AG08396 (cell line): ENCODE data around the gene SELENON.

Experiments
- DNase-seq: peaks from one replicate; pipeline ENCODE4 v3.0.0; 2012; ENCODE audit warnings: low spot score, mixed read lengths

SELENON gene, protein sequence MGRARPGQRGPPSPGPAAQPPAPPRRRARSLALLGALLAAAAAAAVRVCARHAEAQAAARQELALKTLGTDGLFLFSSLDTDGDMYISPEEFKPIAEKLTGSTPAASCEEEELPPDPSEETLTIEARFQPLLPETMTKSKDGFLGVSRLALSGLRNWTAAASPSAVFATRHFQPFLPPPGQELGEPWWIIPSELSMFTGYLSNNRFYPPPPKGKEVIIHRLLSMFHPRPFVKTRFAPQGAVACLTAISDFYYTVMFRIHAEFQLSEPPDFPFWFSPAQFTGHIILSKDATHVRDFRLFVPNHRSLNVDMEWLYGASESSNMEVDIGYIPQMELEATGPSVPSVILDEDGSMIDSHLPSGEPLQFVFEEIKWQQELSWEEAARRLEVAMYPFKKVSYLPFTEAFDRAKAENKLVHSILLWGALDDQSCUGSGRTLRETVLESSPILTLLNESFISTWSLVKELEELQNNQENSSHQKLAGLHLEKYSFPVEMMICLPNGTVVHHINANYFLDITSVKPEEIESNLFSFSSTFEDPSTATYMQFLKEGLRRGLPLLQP

DNA sequence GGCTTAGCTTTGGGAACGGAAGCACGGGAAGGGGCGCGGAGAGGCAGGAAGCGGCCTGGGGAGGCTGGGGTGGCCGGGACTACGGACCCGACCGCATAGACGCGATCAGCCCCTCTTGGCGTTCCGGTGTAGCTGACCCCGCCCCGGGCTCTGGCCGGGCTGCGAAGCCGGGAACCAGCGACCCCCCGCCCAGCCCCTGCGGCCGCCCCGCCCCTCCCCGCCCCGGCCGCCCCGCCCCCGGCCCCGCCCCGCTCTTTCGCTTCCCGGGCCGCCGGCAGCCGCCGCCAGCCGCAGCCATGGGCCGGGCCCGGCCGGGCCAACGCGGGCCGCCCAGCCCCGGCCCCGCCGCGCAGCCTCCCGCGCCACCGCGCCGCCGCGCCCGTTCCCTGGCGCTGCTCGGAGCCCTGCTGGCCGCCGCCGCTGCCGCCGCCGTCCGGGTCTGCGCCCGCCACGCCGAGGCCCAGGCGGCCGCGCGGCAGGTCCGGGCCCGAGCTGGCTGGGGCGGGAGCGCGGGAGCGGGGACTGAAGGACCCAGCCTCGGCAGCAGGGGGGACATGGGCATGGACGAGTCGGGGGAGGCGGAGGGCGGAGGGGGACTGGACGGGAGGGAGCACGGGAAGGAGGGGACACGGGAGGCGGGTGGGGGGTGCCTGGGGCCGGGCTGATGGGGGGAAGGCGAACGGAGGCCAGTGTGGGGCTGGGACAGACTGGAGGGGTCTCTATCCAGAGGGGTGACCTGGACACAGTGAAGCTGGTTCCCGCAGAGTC, at the start of gene SELENON:
Gene SELENON, plus strand, starts transcription at position 259 of the 768 bp plus-strand sequence. Its CDS starts 38 bp downstream, at position 297.
- peak; percentile 87 for DNase-seq

DNA sequence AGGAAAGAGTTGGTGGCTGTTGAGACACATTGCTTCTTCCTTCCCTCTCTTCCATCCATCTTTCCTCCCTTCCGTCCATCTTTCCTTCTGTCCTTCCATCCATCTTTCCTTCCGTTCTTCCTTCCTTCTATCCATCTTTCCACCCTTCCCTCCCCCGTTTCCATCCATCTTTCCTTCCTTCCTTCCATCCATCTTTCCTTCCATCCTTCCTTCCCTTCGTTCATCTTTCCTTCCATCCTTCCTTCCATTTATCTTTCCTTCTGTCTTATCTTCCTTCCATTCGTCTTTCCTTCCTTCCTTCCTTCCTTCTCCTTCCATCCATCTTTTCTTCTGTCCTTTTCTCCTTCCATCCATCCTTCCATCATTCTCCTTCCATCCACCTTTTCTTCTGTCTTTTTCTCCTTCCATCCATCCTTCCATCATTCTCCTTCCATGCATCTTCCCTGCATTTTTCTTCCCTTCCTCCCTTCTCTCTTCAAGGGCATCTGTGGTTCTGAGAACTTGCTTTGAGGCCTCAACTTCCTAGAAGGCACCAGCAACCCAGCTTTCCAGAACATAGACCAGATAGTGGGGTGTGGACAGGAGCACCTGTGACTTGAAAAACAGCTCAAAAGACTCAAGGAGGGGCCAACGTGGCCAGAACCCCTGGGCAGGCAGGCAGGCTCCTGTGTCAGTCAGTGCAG, 48.9 kb upstream of the SELENON start:
- no peak for DNase-seq

DNA sequence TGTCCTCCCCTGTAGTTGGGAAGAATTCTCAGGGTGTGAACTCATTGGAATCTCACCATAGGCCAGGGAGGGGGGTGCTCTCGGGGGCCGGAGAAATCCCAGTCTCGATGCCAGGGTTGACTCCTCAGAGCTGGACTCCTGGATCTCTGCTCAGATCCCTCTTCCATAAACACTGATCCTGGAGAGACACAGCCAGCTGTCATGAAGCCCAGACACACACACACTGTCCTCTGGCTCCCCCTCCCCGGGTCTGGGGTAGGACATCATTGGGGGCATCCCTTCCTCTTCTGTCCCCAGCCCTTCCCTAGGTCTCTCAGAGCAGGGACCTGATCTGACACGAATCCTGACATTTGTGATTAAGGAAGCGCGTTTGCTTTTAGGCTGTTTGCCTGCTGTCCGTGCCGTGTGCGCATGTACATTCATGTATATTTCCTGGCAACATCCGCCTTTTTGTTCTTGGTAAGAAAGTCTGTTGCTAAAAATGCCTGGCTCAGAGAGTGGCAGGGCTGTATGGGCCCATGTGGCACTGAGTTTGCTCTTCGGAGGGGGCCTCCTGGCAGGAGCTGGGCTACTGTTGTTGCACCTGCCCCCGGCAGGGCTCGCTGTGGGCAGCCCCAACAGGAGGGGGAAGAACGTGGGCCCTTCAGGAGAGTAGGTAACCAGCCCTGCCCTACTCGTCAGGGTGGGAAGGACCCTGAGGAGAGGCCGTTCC, 45.4 kb upstream of the SELENON start:
- DNase-seq, result no peak

DNA sequence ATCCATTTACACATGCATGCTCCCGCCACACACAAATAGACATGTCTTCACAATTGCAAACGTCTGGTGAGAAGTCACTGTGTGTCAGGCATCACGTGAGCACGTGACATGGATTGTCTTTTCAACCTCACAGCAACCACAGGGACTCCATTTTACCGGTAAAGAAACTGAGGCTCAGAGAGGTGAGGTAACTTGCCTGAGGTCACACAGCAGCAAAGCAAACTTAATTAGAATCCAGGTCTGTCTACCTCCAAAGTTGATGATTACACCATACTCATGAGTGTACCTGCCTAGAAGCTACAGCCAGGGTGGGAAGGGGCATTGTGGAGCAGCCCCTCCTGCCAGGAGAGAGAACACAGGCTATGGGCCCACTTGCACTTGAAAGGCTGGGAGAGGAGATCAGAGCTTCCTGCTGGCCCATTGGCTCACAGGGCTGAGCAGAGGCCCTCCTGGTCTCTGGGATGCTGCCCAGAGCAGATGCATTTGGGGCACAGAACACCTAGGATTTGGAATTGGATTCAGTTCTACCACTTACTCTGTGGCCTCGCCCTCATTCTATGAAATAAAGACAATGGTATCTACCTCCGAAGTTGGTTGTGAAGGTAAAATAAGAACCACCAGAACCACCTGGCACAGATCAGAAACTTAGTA, 44.4 kb upstream of the SELENON start:
- no peak for DNase-seq

DNA sequence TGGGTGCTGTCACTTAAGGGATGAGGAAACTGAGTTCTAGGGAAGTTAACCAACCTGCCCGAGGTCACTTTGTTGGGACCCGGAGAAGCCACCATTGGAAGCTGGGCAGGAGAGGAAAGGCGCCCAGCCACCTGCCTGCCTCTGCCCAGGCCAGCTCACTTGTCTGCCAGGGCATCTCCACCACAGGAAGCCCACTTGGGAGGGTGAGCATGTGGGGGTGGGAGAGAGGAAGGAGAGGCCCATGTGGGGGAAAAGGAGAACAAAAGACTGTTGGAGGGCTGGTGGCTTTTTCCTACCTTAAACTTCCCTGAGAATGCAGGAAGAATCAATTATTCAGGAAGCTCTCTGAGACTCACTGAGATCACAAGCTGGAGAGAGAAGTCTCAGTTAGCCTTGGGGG, 43.8 kb upstream of the SELENON start:
- DNase-seq, result no peak

DNA sequence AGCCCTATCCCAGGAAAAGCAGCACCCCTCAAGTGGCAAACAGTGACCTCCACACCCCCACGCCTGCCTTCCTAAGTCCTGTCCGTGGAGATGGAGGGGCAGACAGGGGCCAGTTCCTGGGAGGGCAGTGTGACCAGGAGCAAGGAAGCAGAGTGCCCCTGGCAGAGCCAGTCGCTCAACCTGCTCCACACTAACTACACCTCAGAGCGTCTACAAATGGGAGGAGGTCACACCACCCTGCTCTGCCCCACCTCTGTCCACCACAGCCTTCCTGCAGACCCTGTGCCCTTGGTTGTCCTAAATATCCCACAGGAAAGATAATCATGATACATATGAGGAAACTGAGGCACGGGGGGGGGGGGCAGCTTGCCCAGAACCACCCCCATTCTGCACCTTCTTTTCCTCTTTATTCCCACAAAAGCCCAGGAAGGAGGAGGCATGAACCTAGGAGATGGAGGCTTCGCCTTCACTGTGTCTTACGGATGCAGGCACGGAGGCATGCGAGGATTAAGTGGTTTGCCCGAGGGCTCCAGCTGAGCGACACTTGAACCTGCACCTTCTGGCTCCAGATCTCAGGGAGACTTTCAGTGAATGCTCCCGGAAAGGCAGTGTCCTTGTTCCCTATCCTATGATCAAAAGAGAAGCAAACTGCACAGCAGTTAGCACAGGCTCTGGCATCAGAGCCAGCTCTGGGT, 42.7 kb upstream of the SELENON start:
- DNase-seq, result no peak

DNA sequence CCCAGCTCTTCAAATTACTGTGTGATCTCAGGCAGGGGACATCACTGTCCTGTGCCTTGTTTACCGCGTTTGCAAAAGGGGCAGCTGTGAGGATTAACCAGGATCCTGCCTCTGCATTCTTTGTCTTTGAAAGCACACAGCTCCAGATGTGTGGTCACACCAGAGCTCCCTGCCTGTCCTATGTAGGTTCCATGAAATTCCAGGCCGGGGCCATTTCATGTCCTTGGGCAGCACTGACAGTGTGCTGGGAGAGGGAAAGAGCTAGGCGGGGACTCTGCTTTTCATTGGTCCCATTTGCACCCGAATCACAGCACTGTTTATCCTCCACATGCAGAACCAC, 42.2 kb upstream of the SELENON start:
- DNase-seq, result no peak

DNA sequence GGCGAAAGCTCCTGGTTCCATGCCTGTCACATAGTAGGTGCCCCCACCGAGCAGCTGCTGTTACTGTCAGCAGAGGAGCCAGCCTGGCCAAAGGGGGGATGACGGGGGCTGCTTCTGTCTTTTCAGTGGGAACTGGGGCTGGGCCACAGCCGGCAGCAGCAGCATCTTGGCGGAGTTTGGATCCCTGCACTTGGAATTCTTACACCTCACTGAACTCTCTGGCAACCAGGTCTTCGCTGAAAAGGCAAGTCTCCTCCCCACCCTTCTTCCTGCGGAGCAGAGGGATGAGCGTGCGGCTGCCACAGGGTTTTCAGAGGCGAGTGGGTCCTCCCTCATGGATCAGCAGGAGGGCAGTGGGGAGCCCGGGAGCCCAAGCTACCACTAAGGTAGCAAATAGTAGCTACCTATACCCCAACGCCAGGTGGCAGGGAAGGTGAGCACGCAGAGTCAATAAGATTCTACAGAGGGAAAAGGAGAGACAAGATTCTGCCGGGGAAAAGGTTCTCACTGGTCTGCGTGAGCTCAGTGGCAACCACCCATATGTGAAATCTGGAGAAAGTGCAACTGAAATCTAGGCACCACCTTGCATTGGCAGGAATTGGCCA, 41.4 kb upstream of the SELENON start:
- DNase-seq, result no peak

DNA sequence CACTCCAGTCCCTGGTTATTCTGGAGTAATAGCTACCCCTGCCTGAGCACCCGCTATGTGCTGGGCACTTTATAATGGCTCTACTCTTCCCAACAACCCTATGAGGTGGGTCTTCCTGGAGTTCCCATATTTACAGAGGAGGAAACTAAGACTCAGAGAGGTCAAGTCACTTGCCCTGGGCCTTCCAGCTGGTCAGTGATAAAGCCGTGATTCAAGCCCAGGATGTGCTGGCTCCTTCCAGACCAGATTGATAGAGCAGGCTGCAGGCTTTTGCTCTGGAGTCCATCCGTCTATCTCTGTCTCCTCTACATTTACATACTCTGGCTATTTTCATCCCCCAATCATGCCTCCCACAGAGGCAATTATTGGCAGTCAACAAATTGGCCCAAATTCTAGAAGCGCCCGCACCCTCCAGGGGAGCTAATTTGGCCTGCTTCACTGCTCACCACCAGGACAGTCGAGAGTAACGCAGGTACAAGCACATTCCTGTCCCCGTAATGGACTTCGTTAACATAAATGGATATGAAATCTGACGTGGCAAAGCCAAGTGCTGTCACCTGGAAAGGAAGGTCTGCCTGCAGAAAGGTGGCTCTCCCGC, 39.8 kb upstream of the SELENON start:
- DNase-seq, result no peak

DNA sequence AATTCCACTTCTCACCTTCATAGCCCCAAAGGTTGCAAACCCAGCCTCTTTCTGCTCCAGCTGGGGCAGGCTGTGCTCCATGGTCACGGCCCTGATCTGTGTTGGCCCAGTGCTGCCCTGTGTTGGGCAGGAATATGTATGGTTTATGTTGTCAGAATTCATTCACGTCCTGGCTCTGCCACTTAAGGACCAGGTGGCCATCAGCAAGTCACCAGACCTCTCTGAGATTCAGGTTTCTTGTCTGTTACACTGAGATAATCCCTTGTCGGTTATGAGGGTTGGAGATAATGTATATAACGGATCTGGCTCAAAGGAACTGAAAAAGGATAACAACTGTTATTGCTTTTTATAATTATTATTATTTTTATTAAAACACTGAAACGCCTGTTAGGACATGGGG, 39.1 kb upstream of the SELENON start:
- no peak for DNase-seq

DNA sequence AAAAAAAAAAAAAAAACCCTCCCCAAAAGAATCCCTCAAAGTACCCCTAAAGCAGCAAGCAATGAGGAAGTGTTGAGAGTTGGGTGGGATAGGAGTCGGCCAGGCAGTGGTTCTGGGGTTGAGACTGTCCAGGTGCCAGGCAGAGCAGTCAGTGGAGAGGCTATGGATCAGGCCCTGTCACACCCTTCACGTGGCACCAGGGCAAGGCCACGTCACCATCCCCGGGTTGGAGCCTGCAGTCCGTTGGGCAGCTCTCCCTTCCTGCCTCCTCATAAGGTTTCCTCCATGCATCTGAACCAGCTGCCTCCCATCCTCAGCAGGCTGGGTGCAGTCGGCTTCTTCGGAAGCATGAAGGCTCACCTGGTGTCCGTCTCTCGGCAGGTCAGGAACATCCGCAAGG, 36.5 kb upstream of the SELENON start:
- no peak for DNase-seq

DNA sequence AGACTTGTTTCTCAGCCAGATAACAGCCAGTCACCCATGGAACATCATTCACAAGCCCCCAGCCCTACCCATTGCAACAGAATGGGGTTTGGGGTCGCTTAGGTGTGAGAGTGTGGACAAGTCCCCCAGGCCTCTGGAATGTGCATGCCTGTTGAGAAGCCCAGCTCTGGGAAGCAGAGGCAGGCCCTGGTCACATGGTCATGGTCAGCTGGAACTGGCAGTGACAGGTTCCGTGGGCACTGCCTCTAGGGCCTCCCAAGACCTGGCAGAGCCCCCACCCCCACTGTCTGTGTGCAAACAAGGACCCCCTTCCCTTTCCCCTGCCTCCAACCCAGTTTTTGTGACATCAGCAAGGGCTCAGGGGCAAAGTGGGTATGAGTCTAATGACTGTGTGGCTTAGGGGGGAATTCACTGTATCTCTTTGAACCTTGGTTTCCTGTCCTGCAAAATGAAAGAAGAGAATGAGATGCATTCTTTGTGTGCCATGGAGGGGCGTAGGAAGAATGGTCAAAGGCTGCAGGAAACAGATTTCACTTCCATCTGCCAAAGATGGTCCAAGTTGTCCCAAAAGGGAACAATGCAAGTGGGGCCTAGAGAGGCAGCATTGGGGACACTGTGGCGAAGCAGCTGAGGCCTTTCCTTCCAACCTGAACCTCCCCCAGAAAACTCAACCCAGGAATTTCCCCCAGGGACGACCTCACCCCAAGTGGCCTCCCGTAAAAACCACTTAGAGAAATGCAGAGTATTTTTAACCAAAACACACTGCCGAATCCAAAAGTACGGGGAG, 34.7 kb upstream of the SELENON start:
- no peak for DNase-seq

DNA sequence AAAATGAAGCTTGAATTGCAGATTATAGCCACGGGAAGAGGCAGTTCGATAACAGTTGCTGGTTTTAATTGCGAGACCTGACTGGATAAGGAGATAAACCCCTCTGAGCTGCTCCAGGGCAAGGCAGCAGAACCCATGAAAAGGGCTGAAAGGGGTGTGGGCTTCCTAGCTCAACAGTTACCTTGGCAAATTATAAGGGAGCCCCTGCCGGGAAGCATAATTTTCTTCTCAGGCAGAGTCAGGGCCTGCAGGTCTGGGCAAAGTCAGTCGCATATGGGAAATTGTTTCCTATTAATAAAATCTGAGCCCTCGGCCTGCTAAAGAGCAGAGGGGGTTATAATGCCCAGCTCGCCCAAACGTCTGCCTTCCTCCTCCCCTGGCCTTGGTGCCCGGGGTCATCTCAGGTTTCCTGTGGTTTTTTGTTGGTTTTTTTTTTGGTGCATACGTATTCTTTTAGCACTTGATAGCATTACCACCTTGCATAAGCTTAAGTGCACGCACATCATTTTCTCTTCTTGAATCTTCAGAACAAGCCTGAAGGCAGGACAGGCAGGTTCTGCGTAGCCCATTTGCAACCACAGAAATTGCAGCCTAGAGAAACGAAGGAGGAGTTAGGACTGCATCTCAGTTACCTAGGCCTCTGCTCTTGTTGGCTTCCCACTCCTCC, 33.9 kb upstream of the SELENON start:
- DNase-seq, result no peak

DNA sequence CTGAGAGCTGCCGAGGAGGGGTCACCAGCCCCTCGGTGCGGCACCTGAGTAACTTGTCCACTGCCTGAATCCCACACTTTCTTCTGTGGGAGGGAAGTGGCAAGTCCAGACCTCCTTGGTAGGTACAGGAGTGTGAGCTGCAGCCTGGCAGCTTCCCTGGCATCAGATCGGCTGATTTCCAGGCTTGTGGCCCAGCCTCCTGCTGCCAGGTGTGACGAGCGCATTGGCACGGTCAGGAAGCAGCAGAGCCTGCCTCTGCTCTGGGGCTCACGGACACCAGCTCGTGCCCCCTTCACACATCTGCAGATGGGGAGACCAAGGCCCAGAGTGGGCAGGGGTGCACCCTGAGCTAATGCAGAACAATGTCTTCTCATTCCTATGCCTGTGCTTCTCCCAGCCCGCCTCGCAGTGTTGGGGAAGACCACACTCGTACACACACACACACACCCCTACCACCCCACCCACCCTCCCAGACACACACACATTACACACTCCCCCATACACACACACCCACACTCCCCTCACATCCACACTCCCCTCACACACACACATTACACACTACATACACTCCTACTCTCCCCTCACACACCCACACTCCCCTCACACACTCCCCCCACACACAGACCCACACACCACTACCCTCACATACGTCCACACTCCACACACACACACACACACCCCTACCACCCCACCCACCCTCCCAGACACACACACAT, 33.1 kb upstream of the SELENON start:
- DNase-seq, result no peak

DNA sequence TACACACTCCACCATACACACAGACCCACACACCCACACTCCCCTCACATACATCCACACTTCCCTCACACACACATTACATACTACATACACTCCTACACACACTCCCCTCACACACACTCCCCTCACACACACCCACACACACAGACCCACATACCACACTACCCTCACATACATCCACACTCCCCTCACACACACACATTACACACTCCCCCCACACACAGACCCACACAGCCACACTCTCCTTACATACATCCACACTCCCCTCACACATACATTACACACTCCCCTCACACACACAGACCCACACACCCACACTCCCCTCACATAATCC, 32.6 kb upstream of the SELENON start:
- DNase-seq, result no peak

DNA sequence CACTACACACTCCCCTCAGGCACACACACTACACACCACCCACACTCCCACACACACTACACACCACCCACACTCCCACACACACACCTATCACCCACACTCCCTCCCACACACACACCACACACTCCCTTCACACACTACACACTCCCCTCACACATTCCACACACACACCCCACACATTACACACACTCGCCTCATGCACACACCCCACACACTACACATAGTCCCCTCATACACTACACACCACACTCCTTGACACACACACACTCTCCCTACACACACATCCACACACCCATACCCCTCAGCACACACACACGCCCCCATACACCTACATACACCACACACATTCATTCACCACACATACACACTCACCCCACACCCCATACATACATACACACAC, 31.0 kb upstream of the SELENON start:
- no peak for DNase-seq

DNA sequence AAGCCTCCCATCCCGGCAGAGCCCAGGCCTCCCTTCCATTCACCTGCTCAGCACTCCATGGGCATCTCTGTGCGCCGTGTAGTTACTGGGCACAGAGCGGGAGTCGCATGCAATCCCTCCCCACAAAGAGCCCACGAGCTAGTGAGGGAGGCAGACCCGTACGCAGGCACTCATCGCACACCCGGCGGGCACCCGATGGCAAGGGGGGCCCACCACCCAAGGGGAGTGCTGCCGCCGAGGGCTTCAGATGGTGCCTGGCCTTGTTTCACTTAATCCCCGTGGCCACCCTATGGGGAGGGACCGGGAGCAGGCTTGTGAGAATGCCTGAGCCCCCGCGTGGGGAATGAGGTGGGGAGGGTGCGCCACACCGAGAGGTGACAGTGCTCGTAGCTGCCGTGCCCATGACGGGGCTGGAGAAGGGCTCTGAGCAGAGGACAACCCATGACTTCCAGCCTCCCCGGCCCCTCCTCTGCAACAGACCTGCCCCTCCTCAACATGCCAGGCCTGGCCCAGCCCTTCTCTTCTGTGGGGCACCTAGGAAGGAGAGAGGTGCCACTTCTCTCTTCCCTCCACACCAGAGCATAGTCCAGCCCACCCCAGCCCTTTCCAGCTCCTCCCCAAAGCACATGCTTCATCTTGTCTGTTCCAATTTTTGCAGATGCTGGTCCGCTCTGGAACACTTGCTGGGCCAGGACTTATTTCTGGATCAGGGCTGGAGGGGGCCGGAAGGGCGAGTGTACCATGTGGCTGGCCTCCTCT, 30.2 kb upstream of the SELENON start:
- DNase-seq, result no peak
